NK-92 (cell line): ENCODE results near the gene GPS1.

ENCODE experiments used
- DNase-seq: peaks from one replicate; lab custom pipeline; 2025; ENCODE audit not compliant: unreplicated experiment; lab: John Stamatoyannopoulos, UW

The GPS1 gene

DNA sequence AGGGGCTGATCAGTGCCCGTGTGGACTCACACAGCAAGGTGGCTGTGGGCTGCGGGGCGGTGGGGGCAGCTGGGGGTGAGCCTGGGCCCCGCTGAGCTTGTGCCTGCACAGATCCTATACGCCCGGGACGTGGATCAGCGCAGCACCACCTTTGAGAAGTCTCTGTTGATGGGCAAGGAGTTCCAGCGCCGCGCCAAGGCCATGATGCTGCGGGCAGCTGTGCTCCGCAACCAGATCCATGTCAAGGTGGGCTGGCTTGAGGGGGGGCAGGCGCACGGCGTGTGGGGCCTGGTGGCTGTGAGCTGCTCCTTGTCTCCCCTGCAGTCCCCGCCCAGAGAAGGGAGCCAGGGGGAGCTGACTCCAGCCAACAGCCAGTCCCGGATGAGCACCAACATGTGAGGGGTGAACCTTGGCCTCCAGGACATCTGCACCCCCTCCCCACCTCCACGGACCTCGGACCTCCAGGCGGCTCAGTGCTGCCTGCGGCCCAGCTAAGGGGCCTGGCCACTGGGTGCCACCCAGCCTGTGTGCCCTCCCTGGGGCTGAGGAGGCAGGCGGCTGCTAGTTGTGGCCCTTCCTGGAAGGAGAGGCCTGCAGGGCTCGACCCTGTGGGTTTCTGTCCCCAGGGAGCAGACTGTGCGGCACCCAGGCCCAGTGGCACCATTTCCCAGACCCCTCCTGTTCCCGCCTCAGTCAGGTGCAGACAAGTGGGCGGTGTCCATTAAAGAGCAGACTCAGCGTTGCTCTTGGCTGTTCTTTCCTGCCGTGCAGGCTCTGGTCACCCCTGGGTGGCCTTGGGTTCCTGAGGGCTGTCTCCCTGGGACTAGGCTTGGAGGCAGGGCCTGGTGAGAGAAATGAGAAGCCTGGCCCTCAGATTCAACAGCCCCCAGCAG is 5.3 kb downstream of the GPS1 start:
- no peak for DNase-seq

DNA sequence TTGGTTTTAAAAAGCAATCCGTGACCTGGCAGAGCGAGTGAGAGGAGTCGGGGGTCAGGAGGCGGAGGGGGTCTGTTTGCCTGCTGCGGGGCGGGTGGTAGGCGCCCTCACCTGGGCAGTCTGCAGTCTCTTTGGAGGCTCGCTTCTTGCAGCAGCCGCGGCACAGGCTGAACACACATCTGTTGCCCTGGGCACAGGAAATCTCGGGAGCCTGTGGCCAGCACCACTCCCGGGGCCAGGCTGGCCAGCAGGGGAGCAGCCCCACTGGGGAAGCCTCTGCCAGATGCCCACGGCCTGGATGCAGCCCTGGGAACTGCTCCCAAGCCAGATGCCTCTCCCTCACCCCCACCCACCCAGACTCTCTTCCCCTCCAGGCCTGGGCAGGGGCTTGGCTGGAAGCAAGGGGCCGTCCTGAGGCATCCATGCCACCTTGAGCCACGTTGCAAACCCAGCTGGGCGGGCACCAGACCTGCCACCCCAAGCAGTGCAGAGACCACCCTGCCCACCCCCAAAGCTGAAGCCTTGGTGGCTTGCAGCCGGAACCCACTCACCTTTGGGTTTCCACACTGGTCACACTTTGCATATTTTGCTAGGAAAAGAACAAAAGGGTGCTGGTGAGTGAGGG is 6.6 kb downstream of the GPS1 start:
- no peak for DNase-seq

DNA sequence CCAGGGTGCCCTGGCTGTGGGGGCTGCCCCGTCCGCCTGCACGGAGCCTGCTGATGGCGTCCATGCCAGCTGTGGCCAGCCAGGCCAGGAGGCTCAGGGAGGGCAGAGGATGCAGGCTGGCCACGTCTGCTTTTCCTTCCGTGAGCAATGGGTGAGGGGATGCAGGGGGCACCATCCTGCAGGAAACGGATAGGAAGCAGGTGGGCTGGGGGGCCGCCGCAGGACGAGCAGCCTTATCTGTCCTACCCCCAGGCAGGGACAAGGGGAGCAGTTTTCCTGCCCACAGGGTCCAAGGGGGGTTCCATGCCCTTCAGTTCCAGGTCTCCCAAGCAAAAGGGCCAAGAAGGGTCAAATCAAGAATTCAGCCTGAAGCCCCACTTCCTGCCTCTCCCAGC is 7.2 kb downstream of the GPS1 start:
- no peak for DNase-seq

DNA sequence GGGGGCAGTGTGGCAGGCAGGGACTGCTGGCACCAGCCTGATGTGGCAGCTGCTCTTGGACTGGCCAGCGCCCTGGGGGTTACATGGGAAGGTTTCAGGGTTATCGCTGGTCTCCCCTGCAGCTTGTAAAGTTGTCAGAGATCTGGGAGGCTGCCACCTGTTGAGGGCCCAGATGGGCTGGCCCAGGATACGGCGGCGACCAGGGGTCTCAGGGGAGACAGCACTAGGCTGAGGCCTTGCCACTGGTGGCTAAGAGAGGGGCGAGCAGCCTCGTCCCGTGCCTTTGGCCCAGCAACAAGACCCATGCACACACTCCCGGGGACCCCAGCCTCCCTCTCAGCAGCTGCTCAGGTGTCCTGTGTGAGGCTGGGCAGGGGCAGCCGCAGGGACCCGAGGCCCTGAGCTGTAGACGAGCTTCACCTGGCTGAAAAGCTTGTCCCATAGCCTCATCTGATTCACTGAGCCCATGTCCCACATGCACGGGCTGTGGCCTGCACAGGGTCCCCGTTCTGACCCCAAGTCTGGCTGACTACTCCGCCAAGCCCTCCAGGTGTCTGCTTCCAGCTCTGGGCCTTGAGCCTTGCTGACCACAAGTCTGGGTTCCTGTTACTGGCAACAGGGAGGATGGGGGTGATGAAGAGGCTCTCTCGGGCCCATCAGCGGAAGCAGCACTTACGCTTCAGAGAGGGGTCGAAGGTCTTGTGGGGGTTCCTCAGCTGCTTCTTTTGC is 7.7 kb downstream of the GPS1 start:
- DNase-seq, result no peak

DNA sequence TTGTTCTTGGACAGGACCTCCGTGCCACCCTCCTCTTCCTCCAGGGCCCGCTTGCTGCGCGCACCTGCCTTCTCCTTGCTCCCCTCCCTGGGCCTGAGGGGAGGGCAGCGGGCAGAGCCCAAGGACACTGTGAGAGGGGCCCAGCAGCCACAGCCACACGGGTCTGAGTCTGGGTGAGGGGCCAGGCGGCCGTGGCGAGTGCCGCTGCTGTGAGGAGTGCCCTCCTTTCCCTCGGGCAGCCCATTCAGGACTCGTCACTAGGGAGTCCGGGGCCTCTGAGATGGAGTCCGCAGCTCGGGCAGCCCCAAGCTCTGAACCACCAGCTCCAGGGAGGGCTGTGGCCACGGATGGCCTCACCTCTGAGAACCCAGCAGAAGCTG is 8.3 kb downstream of the GPS1 start:
- DNase-seq, result no peak

DNA sequence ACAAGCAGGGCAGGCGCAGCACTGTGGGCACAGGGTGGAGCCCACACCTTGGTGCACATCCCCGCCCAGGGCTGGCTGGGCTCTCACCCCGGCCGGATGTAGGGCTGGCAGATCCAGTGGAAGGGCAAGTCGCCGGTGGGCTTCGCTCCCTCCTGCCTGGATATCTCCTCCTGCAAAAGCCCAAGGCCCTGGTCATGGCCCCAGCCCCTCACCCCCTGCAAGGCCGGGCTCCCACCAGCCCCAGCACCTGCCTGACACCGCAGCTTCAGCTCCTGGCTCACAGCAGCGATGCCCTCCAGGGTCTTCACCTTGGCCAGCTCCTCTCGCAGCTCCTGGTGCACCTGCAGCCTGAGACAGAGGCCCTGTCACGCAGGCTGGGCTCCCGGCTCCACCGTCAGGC is 8.9 kb downstream of the GPS1 start:
- no peak for DNase-seq

DNA sequence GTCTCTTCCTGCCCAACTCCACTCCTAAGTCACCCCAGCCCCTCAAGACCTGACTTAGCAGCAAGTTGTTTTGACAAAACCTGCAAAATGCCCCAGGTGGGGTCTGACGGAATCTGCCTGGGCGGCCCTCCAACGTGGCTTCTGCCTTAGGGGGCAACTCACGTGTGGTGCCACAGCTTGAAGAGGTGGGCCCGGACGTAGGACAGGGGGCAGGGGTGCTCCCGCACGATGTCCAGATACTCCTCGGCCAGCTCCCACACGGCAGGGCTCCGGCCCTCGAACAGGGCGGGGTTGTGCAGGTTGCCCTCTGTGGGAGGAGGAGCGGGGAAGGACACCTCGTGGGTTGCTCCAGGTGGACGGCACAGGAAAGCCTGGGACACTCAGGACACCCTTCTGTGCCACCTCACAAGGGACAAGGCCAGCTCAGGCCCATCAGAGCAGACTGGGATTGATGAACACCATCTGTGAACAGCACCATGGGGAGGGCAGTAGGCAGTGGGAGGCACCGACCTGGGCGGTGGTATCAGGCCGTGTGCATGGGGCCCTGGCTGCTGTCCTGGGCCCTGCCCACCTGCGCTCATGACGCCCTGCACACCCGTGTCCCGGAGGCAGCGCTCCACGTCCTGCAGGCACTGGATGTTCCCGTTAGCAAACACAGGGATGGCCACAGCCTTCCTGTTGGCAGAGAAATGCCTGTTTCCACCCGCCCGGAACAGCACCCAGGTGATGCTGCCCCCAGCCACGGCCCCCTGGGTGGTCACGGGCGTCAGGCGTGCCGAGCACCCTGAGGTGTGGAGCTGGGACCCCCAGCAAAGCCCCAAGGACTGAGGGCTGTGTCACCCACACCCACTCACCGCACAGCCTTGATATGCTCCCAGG is 9.6 kb downstream of the GPS1 start:
- no peak for DNase-seq

DNA sequence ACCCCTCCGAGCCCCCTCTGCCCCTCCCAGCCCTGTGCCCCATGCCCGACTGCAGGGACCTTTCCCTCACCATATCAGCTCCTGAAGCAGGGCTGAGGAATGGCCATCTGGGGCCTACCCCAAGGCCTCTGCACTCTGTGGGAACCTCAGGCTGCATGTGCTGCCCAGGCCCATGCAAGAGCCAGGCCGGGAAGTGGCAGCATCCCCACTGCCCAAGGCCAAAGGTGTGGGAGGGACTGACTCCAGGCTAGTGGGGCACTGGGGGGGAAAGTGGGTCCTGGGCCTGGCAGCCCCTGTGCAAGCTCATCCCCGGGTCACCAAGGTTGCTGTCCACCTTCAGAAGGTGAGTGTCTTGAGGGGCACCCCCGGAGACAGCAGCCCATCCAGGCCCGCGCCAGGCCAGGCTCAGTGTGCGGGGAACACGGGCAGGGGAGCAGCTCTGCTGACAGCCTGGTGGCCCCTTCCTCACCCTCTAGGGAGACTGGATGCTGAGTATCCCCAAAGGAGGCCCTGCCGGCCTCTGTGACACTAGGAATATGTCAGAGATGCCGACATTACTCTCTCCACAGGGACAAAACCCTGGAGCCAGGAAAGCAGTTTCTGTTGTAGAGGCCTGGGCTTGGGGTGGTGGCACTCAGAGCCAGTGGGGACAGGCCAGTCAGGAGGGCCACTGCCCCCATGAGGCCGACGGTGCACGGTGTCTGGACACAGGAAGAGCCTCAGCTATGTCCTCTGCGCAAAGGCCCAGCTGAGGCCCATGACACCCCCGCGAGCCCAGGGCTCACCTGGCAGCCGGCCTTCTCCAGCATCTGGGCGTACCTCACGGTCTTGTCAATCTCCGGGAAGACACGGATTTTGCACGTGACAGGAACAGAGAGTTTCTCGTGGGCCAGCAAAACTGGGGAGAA is 10.6 kb downstream of the GPS1 start:
- no peak for DNase-seq

DNA sequence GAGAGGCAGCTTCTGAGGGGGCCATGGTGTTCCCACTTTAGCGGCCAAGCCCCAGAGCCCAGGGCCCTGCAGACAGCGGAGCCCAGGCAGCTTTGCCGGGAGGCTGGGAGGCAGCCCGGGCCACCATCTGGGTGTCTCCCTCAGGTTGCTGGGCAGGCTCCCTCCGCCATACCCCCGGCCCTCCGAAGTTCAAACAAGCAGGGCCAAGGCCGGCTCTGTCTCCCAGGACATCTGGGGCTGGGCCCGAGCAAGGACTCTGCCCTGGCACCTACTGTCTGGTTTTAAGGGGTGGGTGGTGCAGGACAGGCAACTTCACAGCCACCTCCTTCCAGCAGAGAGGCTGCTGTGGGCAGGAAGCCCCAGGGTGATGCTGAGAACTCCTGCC is 11.3 kb downstream of the GPS1 start:
- DNase-seq, result no peak

DNA sequence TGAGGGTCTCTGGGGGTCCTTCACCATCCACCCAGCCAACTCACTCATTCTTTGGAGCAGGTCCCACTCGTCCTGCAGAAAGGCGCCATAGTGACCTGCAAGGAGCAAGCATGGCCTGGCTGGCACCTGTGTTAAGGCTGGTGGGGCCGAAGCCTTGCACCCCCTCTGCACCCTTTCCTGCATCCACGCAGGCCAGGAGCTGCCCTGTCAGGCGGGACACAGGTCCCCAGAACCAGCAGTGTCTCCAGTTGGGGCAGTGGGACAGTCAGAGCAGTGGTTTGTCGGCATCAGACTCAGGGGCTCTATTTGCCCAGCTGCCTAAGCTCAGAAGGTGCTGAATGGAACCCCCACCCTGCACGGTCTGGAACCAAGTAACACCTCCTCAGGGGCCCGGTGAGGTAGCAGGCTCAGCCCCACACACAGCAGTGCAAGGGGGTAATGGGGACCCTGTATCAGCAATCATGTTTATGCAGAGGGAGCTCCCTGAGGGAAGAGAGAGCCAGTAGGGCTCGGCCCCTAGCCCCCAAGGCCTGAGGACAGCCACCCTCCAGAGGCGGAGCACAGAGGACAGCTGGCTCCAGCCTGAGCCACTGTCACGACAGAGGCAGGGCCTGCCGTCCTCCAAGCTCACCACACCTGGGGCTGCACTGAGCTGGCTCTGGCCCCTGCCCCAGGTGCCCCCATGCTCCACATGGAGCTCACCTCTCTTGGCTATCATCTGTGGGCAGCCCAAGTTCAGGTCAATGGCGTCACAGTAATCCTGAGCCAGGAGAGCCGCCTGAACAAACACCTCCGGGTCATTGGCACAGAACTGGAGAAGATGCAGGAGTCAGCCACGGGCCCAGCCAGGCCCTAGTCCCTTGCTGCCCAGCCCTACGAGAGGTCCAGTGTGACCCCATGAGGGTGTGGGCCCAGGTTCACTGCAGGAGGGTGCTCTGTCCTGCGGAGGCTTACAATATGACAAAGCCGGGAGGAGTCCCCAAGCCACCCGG is 12.0 kb downstream of the GPS1 start:
- DNase-seq, result no peak

DNA sequence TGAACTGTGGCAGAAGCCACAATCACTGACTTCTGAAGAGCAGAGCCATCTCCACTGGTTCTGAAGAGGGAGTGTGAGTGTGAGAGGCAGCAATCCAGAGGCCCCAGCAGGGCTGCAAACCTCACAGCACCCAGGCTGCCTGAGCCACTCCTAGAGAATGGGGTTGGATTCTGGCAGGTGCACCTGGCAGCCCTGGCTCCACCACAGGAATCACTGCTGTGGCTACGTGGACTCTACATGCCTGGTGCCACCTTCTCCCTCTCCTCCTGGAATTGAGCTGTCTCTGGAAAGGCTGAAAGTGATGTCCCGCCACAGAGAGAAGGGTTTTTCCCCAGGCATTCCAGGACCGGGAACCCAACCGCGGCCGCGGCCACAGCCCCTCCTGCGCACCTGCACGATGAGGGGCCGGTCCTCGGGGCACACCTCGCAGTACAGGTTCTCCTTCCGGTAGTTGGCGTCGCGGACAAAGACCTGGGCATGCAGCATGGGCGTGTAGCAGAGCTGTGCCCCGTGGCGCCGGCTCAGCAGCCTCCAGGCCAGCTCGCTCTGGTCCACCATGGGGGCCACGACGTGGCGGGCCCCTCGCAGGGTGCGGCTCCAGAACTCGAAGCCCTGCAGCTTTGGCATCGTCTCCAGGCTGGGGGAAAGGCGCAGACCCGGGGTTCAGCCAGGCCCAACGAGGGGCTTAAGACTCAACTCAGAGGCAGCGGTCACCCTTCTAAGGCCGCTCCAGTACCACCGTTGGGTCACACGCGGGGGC is 12.9 kb downstream of the GPS1 start:
- DNase-seq, result no peak

DNA sequence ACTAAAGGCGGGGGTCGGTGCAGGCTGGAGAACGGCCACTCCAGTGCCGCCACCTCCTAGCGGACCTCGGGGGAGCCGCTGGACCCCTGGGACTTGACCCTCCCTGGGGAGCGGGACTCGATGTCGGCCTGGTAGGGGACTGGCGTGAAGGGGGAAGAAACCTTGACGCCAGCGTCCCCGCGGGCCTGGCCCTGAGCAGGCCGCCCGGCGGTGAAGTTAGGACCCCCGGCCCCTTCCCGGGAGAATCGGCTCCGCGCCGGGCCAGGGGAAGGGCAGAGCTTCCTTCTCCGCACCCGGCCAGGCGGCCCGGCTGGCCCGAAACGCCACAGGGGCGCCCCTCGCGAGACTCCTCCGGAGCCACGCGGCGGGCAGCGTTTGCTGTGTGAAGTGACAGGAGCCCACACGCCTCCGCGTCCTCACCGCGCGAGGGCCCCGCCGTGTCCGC is 13.5 kb downstream of the GPS1 start:
- DNase-seq, result no peak

DNA sequence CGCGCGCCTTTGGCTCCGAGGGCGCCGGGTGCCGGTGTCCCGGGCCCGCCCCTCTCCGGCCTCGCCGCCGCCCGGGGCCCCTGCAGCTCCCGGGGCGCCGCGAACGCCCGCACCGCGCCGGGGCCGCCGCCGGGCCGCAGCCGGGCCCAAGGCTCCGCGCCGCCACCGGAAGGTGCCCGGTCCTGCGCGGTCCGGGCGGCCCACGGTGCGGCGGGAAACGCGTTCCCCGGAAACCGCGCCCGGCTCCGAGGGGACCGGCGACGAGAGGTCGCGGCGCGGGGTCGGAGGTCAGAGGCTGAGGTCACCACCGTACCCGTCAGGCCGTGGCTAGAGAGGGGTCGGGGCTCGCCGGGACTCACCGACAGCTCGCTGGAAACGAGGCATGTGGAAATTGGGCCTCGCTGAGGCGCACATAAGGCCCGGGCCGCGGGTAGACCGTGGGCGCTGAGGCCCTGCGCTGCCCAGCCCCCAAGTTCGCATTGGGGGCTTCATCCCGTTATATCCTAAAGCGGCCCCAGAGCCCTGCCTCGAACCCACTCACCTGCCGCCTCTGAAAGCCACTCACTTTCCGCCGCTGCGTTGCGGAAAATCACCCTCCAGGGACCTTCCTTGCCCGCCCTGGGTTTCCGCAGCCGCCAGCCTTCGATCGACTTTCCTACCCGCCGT is 14.1 kb downstream of the GPS1 start, which contains the start of gene DUS1L:
Gene DUS1L, minus strand, starts transcription at position 167 of the 666 bp plus-strand sequence. CDS start 745 bp downstream, outside the sequence.
- DNase-seq, result no peak

DNA sequence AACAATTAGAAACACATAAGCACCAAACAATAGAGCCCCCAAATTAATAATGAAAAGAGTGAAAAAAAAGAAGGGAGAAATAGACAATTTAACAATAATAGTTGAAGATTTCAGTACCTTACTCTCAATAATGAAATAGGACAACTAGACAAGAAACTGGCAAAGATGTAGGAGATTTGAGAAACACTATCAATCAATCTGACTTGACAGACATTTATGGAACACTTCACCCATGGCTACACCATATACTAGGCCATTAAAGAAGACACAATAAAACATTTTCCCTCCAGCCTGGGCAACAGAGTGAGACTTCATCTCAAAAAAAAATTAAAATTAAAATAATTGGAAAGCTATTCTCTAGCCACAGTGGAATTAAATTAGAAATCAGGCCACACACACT is 18.9 kb downstream of the GPS1 start:
- no peak for DNase-seq

DNA sequence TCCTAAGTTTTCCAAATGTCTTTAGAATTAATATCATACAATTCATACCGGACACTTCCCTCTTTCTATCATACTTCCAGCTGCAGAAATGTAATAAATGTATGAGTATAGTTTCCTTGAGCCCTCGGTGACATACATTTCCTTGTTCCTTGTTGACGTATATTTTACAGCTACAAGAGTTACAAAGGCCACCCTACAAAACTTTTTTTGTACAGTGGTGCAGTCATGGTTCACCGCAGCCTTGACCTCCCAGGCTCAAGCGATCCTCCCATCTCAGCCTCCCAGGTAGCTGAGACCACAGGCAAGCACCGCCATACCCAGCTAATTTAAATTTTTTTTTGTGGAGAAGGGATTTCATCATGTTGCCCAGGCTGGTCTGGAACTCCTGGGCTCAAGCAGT is 21.1 kb downstream of the GPS1 start:
- DNase-seq, result no peak

DNA sequence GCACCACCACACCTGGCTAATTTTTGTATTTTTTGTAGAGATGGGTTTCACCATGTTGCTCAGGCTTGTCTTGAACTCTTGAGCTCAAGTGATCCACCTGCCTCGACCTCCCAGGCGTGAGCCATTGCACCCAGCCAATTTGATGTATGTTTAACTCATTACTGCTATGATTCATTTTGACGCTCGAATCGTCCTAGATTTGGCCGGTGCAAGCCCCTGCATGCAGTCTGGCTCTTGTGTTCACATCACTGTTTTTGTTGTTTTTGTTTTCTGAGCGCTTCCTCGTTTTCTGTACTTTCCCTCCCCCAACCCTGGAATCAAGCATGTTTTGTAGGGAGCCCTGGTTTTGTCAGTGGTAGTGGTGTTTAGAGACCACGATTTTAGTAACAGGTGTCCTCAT is 21.7 kb downstream of the GPS1 start:
- DNase-seq, result no peak

DNA sequence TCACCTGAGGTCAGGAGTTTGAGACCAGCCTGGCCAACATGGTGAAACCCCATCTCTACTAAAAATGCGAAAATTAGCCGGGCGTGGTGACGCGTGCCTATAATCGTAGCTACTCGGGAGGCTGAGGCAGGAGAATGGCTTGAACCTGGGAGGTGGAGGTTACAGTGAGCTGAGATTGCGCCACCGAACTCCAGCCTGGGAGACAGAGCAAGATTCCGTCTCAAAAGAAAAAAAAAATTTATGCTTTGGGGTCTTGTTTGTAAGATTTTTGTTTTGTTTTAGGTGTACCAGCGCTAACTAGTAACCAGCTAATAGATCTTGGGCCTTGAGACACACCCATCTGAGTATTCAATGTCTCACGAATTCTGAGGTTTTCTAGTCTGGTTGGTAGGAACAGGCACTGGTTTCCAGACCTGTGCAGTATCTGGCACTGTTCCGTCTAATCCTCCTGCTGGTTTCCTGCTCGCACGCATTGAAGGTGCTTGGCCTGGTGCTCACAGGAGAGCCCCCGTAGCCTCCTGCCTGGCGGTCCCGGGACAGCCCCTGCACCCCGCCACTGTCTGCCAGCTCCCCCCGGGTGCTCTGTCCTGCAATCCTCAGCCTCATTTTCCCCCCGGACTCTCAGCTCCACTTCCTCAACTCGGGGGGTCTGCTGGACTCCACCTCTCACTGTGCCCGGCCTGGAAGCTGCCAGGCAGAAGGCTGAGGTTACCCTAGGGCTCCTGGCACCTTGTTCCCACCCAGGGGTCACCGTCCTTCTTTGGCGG is 24.5 kb downstream of the GPS1 start:
- no peak for DNase-seq
